Glutamatergic neuron (in vitro differentiated cells): ENCODE data around the gene HOXB2. TPM values are rescaled to one million over a fixed set of nuclear protein-coding genes. Genes with fewer than 3 reads are reported as not detected.

Source experiments
- DNase-seq: peaks from one replicate; pipeline ENCODE4 v3.0.0; 2022
- H3K27ac Mint-ChIP-seq: one replicate; pipeline ENCODE4 v1.8.0; 2020; ENCODE audit warnings: mild to moderate bottlenecking, mixed read lengths, inconsistent platforms; ENCODE audit not compliant: unreplicated experiment
- H3K27me3 Mint-ChIP-seq: one replicate; pipeline ENCODE4 v1.8.0; 2020; ENCODE audit warnings: mild to moderate bottlenecking, moderate library complexity, mixed read lengths, inconsistent platforms; ENCODE audit not compliant: unreplicated experiment
- H3K36me3 Mint-ChIP-seq: one replicate; pipeline ENCODE4 v1.8.0; 2020; ENCODE audit warnings: mild to moderate bottlenecking, mixed read lengths, inconsistent platforms; ENCODE audit not compliant: unreplicated experiment
- H3K4me1 Mint-ChIP-seq: one replicate; pipeline ENCODE4 v1.8.0; 2020; ENCODE audit warnings: mild to moderate bottlenecking, low read depth, mixed read lengths, inconsistent platforms; ENCODE audit not compliant: unreplicated experiment
- H3K4me3 Mint-ChIP-seq: one replicate; pipeline ENCODE4 v1.8.0; 2020; ENCODE audit warnings: mild to moderate bottlenecking, mixed read lengths, inconsistent platforms; ENCODE audit not compliant: unreplicated experiment
- H3K9me3 Mint-ChIP-seq: one replicate; pipeline ENCODE4 v1.8.0; 2020; ENCODE audit warnings: mild to moderate bottlenecking, moderate library complexity, mixed read lengths, inconsistent platforms; ENCODE audit not compliant: unreplicated experiment
- total RNA-seq: library from RNA; stranded (reverse); fragmentation: NEBNext Ultra II Directional; extraction: Animal tissue kit (Norgen Biotek cat#: 25700); gene quantifications from one replicate; pipeline ENCODE4 v1.2.1, GENCODE V29; 2021; ENCODE audit not compliant: unreplicated experiment
- TF ChIP-seq, protein P1 (sequence below): fragments of 200-600 bp; sonication (generic); IDR thresholded peaks from one replicate; pipeline ENCODE4 v1.5.0; 2021; ENCODE audit not compliant: partially characterized antibody, unreplicated experiment

Gene HOXB2
- total RNA-seq, 1 donor from 2014 or later = 12.7 TPM

DNA sequence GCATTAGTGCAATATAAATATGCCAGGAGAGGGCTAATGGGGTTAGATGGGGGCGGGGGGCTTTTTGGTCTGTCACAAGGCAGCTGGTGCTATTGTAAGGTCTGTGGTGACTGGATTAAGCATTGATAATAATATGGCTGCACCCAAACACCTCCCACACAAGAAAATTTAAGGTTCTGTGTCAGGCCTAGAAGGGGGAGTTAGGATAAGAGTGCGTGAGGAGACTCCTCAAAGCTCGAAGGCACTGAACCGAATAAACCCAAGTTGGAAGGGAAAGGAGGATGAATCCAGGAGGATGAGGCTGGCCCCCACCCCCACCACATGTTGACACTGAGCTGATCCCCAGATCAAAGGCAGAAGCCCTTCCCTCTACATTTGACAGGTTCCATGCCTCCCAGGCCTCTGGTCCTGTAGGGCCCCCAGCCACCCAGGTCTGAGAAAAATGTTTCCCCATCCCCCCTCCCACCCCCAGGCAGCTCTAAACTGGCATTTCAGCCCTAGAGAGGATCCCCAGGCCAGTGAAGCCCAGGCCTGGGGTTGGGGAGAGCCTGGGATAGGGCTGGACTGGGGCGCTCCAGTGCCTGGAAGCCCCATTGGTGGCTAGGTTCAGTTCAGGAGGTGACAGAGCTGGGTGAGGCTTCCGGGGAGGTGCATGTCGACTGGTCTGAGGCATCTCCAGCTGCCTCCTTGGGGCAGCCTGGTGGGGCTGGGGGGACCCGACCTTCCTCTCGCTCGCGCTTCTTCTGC is 15.8 kb downstream of the HOXB2 start:
- Mint-ChIP-seq H3K36me3 (peaks cover 13% of the 10 kb centered on the region), H3K4me3 (no peak overlapping the region), H3K4me1 (no peaks in the 10 kb centered on the region), H3K27ac (no peak overlapping the region), H3K9me3 (peaks cover 5% of the 10 kb centered on the region), H3K27me3 (peaks cover 36% of the 10 kb centered on the region)
- TF ChIP-seq, protein P1, sequence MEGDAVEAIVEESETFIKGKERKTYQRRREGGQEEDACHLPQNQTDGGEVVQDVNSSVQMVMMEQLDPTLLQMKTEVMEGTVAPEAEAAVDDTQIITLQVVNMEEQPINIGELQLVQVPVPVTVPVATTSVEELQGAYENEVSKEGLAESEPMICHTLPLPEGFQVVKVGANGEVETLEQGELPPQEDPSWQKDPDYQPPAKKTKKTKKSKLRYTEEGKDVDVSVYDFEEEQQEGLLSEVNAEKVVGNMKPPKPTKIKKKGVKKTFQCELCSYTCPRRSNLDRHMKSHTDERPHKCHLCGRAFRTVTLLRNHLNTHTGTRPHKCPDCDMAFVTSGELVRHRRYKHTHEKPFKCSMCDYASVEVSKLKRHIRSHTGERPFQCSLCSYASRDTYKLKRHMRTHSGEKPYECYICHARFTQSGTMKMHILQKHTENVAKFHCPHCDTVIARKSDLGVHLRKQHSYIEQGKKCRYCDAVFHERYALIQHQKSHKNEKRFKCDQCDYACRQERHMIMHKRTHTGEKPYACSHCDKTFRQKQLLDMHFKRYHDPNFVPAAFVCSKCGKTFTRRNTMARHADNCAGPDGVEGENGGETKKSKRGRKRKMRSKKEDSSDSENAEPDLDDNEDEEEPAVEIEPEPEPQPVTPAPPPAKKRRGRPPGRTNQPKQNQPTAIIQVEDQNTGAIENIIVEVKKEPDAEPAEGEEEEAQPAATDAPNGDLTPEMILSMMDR = no peak
- DNase-seq = no peak

DNA sequence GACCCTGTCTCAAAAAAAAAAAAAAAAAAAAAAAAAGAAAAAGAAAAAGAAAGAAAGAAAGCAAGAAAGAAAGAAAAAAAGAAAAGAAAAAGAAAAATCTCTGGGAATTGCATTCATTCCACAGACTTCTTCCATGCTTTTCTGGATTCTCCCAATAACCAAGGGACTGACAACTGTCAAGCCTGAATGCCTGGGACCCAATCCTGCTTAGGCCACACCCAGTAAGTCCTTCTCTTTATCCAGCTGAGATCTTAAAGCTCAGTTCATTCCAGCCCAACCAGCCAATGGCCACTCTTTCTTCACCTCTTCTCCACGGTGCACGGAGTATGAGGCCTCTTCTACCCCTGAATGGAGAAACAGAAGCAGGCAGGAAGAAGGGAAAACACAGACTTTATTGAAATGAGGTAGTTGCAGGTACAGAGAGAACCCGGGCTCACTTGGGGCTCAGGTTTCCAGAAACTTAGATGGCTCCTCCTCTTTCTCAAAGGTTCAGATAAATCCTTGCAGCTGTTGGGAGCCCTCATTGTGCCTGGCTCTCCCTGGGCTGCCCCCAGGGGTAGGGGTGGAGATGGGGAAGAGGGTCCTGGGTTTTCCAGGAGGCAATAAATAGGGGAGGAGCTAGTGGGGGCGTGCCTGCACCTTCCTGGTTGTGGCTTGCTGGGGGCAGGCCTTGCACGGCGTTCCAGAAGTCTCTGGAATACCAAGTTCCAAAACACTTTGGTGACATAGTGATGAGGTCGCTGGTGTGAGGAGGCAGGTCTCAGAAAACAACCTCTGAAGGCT is 16.6 kb downstream of the HOXB2 start:
- Mint-ChIP-seq H3K27ac (no peak overlapping the region), H3K36me3 (peaks cover 13% of the 10 kb centered on the region), H3K4me1 (no peaks in the 10 kb centered on the region), H3K9me3 (peaks cover 4% of the 10 kb centered on the region), H3K4me3 (no peak overlapping the region), H3K27me3 (peaks cover 34% of the 10 kb centered on the region)
- TF ChIP-seq, protein P1 = no peak
- DNase-seq = no peak

DNA sequence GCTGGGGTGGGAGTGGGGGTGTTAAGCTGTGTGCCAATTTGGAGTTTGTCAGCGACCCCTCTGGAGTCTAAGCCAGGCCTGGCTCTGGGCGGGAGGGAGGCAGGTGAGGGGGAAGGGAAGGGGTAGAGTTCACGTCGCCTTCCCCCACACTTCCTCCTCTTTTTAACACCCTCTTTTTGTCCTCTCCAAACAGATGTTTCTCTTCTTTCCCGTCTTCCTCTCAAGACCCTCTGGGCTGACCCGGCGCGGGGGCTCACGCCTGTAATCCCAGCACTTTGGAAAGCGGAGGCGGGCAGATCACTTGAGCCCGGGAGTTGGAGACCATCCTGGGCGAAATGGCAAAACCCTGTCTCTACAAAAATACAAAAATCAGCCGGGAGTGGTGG is 17.4 kb downstream of the HOXB2 start:
- no peak for DNase-seq
- Mint-ChIP-seq H3K27ac (no peak overlapping the region), H3K4me1 (no peaks in the 10 kb centered on the region), H3K36me3 (peaks cover 13% of the 10 kb centered on the region), H3K27me3 (peaks cover 36% of the 10 kb centered on the region), H3K9me3 (peaks cover 4% of the 10 kb centered on the region), H3K4me3 (no peak overlapping the region)
- TF ChIP-seq, protein P1 = no peak

DNA sequence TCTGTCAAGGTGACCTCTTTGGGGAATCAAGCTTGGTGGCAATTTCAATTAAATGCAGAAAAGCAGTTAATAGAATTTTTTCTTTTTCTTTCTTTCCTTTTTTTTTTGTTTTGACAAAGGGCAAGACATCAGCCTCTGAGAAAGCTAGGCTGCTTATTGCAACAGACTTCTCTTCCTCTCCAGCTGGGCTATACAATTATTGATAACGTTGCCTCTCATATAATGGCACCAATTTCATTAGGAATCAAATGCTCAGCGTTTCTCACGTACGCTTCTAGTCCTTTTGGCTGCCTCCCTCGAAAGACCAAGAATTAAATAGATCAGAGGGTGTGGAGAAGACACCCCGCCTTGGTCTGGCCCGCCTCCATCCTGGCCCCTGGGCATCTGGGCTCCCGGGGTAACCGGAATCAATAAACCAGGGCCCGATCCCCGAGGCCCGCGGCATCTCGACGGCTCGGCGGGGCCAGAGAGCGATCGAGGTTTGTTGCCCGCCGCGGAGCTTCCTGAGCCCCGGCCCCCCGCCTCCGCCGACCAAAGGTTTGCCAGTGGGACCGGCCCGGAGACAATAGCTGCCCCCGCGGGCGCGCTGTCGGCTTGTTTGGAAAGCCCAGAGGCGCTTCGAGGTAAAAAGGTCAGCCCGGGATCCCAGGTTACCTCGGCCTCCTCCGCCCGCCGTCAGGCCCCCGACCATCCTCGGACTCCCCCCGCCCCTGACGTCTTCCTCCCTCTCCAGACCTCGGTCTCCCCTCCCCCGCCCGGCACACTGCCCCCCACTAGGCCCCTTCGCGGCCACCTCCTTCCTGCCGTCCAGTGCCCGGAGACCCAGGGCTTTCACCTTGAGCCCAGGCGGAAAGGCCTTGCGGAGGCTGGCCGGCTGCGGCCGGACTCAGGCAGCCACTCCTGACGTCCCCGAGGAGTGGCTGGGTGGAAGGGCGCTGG is 18.0 kb downstream of the HOXB2 start:
- peaks cover 37% of the 10 kb centered on the region for H3K27me3 Mint-ChIP-seq
- H3K4me3 Mint-ChIP-seq = no peak overlapping the region
- no peak overlapping the region for H3K27ac Mint-ChIP-seq
- peak; percentile 29 for DNase-seq
- H3K9me3 Mint-ChIP-seq = peaks cover 4% of the 10 kb centered on the region
- H3K36me3 Mint-ChIP-seq = peaks cover 13% of the 10 kb centered on the region
- H3K4me1 Mint-ChIP-seq = no peaks in the 10 kb centered on the region
- TF ChIP-seq, protein P1 = no peak
